Measurements from ENCODE around the gene VCL.
"Not testable (repeated sequence)": the region's sequence is repeated elsewhere in the genome, so short reads cannot be mapped to it uniquely, and the experiment has no call there.

Gene VCL

GRCh38 chr10:74109452-74109851 lies 111.5 kb downstream of the VCL start:
- no peak for DNase-seq (ENCODE audit: low read depth)

DNA sequence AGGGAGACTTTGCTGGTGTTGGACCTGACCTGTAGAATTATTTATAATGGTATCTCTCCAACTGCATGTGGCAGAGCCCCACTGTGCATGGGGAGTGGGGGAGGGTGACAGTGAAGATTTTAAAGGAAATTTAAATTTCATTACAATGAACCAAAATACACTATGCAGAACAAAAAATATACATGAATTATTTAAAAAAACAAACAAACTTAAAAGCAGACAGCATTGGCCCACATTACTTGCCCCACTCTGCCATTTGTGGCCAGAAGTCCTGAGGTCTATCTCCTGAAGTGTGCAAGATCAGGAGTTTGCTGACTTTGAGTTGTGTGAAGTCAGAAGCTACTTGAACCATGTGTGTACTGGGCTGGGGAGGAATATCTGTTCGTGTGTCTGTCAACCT lies 112.2 kb downstream of the VCL start:
- DNase-seq (ENCODE audit: low read depth), result no peak

- no peak for DNase-seq (ENCODE audit: low read depth)
Measured at GRCh38 chr10:74111799-74112198, 113.9 kb downstream of the VCL start.

GRCh38 chr10:74113546-74113945 lies 115.6 kb downstream of the VCL start:
- no peak for DNase-seq (ENCODE audit: low read depth)

DNA sequence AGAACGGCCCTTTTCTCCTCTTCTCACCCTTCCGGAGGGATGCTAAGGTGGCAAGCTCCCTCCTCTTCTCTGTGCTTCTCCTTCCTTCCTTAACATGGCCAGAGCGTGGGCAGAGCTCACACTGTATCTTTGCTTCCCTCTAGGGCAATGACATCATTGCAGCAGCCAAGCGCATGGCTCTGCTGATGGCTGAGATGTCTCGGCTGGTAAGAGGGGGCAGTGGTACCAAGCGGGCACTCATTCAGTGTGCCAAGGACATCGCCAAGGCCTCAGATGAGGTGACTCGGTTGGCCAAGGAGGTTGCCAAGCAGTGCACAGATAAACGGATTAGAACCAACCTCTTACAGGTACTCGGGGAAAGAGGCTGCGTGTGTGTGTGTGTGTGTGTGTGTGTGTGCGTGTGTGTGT lies 116.1 kb downstream of the VCL start:
- no peak for DNase-seq (ENCODE audit: low read depth)

- no peak for DNase-seq (ENCODE audit: low read depth)
Measured at GRCh38 chr10:74117738-74118137, 119.8 kb downstream of the VCL start.

GRCh38 chr10:74118804-74119203 lies 120.9 kb downstream of the VCL start:
- DNase-seq (ENCODE audit: low read depth), result no peak

DNA sequence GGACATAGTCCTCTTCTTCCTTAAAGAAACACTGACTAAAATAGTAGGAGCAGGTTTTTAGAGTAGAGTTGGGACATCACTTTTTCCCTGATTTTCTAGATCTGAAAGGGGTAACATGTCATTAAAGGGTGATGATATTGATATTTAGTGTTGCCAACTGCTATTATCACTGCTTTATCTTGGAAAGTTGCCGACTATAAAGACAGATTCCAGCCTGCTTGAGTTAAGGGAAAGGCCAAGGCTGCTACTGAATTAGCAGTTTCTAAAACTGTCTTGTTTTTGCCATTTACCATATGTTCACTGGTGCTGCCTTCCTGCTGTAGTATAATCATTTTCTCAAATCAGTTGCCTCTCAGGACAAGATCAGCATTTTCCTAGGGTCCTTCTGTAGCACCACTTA lies 123.0 kb downstream of the VCL start:
- no peak for DNase-seq (ENCODE audit: low read depth)

GRCh38 chr10:74121368-74121767 lies 123.5 kb downstream of the VCL start:
- no peak for DNase-seq (ENCODE audit: low read depth)

DNA sequence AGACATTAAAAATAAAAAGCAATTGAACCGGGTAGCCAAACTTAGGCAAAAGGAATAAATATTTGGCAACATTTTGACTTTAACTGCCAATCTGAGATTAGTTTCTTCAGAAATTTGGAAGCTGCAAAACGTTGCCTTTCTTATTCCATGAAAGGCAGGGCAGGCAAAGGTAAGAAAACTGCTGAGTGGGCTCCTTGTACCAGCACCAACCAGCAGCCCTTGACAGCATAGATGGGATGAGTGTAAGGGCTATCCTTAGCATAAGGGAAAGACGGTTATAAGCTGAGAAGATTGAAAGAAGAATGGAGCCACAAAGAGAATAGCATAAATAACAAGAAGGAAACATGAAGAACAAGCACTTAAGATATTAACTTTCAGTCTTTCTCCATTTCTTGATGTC lies 124.1 kb downstream of the VCL start:
- DNase-seq (ENCODE audit: low read depth), result no peak

DNA sequence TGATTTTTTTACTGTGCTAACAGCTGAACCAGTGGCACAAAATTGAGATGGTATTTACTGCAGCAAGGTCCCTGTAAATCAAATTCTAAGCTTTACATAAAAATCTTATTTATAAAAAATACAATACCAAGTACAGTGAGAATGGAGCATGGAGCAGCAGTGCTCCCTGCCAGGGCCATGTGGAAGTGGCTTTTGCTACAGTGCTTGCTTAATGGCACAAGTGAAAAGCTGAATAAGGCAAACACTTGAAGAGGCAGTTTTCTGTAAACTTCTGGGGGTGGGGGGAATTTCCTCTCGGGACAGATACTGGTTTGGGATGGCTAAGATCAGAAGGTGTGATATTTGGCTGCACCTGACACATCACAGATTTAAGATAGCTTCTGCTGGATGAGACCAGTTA lies 125.2 kb downstream of the VCL start:
- no peak for DNase-seq (ENCODE audit: low read depth)

DNA sequence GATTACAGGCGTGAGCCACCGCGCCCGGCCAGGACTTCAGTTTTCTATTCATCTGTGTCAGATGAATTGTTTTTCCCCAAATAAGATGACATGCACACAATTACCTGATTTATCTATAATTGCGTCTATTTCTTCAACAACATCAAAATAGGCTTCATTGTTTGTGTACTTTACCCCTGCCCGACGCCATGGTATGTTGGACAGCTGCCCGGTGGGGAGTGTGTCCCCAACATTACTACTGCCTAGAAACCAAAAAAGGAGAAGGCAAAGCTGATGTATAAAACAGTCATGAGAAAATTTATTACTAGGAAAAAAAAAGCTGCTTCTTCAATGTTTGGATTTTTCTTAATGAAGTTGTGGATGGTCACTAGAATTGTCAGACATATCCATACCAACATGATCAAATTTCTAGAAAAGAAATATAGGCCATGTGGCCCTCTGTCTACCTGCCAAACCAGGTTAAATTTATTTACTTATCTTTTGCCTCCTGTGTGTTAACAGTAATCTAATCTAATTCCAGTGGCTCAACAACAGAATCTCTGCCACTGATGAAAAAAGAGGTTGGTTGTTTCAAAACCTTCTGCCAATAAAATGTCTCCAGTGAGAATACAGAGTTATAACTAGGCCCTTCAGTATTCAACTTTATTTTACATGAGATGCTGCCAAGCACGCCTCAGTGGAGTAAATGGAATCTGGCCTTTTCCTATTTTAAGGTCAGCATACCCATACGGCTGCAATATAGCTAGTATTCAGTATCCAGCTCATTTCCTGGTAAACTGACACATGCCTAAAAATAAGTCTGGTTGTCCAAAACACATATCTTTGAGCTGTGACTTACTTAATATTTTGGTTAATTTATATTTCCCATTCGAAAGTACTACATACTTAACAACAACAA lies 136.3 kb downstream of the VCL start:
- DNase-seq (ENCODE audit: low read depth), result no peak

DNA sequence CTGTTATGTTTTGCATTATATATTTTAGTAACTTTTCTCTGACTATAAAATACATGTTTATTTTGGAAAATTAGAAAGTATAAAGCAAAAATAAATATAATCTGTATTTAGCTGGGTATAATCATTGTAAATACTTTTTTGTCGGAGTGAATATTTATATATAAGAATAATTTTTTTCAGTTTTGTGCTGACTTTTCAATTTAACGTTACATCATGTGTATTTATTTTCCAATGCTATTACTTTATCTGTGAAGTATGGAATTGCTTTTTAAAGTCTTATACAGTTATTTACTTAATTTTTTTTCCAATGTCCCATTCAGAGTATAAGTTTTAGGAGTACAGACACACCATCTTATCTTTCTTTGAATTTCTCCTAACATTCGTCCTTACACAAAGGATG lies 137.5 kb downstream of the VCL start:
- no peak for DNase-seq (ENCODE audit: low read depth)

GRCh38 chr10:74137992-74138391 lies 140.1 kb downstream of the VCL start:
- no peak for DNase-seq (ENCODE audit: low read depth)

- DNase-seq (ENCODE audit: low read depth), result not testable (repeated sequence)
Measured at GRCh38 chr10:74138596-74138995, 140.7 kb downstream of the VCL start.

DNA sequence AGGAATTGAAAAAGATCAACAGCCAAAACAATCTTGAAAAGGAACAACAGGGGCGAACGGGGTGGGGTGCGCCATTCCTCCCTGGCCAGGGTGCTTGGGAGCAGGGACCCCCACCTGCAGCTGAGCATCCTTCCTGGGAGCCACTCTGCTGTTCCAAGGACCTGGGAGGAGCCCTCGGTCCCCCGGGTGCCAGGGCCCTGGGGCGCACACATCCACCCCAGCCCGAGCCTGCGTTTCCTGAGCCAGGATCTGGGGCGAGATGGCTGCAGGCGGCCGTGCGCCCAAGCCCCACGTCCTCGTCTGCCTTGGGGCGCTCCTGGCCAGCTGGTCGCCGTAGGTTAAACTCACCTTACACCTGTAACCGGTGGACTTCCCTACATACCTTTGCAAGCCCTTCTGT lies 142.1 kb downstream of the VCL start:
- DNase-seq (ENCODE audit: low read depth), result no peak

DNA sequence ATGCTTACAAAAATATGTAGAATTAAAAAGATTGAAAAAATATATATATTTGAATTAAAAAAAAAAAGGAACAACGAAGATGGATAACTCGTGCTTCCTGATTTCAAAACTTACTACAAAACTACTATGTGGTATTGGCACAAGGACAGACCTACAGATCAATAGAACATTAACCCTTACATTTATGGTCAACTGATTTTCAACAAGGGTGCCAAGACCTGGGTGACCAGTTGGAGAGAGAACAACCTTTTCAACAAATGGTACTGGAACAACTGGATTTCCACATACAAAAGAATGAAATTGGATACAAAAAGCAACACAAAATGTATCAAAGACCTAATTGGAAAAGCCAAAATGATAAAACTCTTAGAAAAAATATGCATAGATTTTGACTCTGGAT lies 142.6 kb downstream of the VCL start:
- DNase-seq (ENCODE audit: low read depth), result no peak

DNA sequence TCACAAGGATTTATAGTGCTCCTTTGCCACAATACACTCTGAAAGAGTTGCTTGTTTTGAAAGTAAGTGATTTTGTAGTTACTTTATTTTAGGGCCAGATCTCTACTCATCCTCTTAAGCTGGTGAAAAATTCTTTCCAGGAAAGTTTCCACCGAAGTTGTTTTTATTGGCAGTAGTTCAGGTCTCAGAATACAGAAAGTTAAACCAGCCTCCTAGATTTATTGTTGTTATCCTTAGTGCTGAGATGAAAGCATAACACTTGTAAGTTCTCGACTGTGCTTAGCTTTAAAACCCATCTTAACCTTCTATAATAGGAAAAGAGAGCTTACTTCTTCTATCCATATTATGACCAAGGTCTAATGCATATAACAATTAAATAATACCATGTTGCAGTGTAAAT lies 147.2 kb downstream of the VCL start:
- no peak for DNase-seq (ENCODE audit: low read depth)

DNA sequence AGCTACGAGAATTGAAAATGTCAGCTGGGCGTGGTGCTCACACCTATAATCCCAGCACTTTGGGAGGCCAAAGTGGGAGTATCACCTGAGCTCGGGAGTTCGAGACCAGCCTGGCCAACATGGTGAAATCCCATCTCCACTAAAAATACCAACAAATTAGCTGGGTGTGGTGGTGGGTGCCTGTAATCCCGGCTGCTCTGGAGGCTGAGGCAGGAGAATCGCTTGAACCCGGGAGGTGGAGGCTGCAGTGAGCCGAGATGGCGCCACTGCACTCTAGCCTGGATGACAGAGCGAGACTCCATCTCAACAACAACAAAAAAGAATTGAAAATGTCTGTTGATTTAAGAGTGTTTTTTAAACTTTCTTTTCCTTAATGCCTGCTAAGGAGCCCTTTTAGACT lies 149.1 kb downstream of the VCL start:
- not testable (repeated sequence) for DNase-seq (ENCODE audit: low read depth)

DNA sequence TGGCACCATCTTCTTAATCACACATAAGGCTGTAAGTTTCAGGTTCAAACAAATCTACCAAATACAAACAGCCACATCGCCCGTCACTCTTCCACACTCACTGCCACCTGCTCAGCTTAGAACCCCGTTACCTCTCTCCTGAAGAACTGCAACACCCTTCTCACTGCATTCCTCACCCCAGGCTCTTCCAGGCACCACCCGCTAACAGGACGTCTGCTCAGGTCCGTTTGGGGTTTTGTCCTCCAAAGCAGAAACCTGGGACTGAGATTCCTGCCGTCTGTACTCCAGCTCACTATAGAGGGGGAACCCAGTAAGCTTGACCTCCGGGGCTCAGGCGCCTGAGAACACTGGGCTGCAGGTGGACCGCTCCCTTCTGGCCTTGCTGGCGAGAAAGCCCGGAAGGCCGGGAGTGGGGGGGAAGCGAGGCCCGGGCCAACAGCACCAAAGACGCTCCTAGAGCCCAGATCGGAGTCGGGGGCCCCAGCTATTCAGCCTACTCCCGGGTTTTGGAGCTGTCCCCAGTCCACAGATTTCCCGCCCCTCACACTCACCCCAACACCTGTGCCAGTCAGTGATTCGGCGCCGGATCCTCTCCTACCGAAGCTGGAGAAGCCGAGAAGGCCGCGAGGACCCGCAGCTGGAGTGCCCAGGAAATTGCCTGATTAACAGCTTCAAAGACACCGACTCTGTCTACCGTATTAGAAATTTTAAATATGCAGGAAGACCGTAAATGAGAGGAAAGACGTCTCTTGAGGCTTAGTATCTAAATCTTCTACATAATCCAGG lies 152.5 kb downstream of the VCL start, which contains the start of gene AP3M1:
TSS of gene AP3M1 (minus strand) at position 625 of the 786 bp plus-strand sequence. CDS start 12,449 bp downstream, outside the sequence.
- DNase-seq (ENCODE audit: low read depth), result no peak

DNA sequence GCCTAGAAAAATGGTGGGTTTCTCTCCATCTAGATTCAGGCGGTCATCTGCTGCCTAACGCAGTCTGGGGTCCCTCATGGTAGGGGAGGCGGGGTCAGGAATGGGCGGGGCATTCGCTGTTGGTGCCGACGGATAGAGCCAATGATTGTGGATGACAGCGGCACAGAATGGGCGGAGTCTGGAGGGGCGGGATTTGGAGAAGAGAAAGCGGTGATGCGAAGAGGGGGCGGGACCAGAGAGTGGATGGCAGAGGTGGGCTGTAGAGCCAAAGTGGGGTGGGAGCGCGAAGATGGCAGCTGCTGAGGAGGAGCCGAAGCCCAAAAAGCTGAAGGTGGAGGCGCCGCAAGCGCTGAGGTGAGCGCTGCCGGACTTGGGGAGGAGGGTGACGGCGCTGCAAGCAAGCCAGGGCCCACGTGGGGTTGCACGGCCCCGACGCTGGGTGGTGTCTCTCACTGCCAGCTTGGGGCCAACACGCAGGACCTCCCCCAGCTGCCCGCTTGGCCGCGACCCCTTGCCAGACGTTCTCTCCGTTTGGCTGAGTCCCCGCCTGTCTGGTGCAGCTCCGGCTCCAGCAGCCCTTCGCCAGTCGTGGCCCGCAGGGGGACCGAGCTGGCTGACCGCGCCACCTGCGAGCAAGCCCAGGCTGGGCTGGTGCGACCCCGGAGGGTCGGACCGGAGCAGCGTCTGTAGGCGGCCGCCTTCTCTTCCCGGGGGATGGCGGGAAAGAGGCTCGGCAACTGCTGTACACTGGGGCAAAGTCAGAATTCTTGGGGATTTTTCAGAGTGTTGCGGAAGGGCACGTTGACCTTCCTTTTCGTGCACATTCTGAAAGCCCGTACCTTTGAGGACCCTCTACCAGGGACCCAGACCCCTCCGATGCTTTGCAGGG lies 153.3 kb downstream of the VCL start, which contains the start of gene ADK:
TSS of gene ADK (plus strand) at position 232 of the 889 bp plus-strand sequence. CDS start at position 290, 58 bp downstream.
- peak; percentile 87 for DNase-seq (ENCODE audit: low read depth)

Measured in non-pigmented ciliary epithelial cell (primary cell).